ENCODE results near the gene DPYSL3. TPM values are rescaled to one million over a fixed set of nuclear protein-coding genes. Genes with fewer than 3 reads are reported as not detected.

Gene DPYSL3
- total RNA-seq, 2 donors from 2014 or later, result 0.52 TPM; not detected in 1

- Mint-ChIP-seq H3K4me3 (no peak overlapping the region), H3K4me1 (no peaks in the 10 kb centered on the region), H3K9me3 (peaks cover 3% of the 10 kb centered on the region), H3K36me3 (ENCODE audit: low read depth) (no peaks in the 10 kb centered on the region), H3K27me3 (peaks cover 13% of the 10 kb centered on the region), H3K27ac (no peak overlapping the region)
- no peak for ATAC-seq (replicated peaks)
Measured at GRCh38 chr5:147467973-147468508, 41.8 kb downstream of the DPYSL3 start.

DNA sequence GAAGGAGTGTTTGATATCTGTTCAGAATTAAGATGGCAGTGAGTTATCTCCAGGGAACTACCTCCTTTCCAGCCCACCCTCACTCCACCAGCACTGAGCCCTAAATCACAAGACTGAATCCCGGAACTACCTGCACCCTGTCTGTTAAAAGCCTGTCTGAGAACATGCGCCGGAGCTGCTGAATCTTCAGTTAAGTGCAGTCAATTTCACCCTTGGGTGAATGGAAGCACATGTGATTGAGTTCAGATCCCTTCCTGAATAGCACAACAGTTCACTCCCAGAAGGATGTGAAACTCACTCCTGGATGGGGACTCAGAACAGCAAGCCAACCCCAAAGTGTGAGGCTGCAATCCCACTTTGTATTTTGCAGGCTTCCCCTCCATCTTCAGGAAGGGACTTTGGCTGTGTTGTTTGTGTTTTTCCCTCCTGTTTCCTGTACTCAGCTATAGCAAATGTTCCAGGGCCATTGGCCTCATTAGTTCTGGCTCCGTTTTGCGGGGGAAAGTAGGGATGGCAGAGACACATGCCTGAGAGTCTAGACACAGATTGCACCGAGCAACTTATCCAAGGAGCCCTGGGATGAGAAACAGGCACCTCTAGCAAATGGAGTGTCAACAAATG is 43.4 kb downstream of the DPYSL3 start:
- Mint-ChIP-seq H3K27me3 (peaks cover 13% of the 10 kb centered on the region), H3K9me3 (peaks cover 3% of the 10 kb centered on the region), H3K4me1 (no peaks in the 10 kb centered on the region), H3K36me3 (ENCODE audit: low read depth) (no peaks in the 10 kb centered on the region), H3K4me3 (no peak overlapping the region), H3K27ac (no peak overlapping the region)
- no peak for ATAC-seq (replicated peaks)

- Mint-ChIP-seq H3K36me3 (ENCODE audit: low read depth) (no peaks in the 10 kb centered on the region), H3K27me3 (peaks cover 14% of the 10 kb centered on the region), H3K9me3 (peaks cover 3% of the 10 kb centered on the region), H3K4me1 (no peaks in the 10 kb centered on the region), H3K4me3 (no peak overlapping the region), H3K27ac (no peak overlapping the region)
- no peak for ATAC-seq (replicated peaks)
Measured at GRCh38 chr5:147465747-147466146, 44.1 kb downstream of the DPYSL3 start.

DNA sequence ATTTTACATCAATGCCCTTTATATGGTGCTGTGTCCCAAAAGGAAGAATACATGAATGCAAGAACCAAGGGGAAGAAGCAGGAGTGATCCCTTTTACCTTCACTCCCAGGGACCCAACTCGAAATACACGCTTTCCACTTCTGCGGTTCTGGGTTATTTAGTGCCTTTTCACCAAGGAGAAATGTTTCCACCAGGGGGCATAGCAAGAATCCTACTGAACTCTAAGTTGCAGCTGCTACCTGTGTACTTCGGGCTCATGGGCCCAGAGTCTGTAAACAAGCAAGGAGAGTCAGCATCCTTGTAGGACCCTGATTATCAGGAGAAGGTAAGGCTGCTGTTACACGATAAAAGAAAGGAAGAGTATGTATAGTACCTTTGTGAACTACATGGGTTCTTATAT is 45.7 kb downstream of the DPYSL3 start:
- peaks cover 15% of the 10 kb centered on the region for H3K27me3 Mint-ChIP-seq
- ATAC-seq (replicated peaks), result no peak
- peaks cover 3% of the 10 kb centered on the region for H3K9me3 Mint-ChIP-seq
- no peaks in the 10 kb centered on the region for H3K36me3 Mint-ChIP-seq (ENCODE audit: low read depth)
- no peak overlapping the region for H3K27ac Mint-ChIP-seq
- H3K4me1 Mint-ChIP-seq, result no peaks in the 10 kb centered on the region
- no peak overlapping the region for H3K4me3 Mint-ChIP-seq

GRCh38 chr5:147461915-147462314 is 48.0 kb downstream of the DPYSL3 start:
- H3K27me3 Mint-ChIP-seq, result peaks cover 31% of the 10 kb centered on the region
- ATAC-seq (replicated peaks), result no peak
- H3K4me3 Mint-ChIP-seq, result no peak overlapping the region
- no peaks in the 10 kb centered on the region for H3K4me1 Mint-ChIP-seq
- H3K36me3 Mint-ChIP-seq (ENCODE audit: low read depth), result no peaks in the 10 kb centered on the region
- no peak overlapping the region for H3K27ac Mint-ChIP-seq
- H3K9me3 Mint-ChIP-seq, result peaks cover 3% of the 10 kb centered on the region

GRCh38 chr5:147460380-147460779 is 49.5 kb downstream of the DPYSL3 start:
- Mint-ChIP-seq H3K4me1 (no peaks in the 10 kb centered on the region), H3K9me3 (peaks cover 3% of the 10 kb centered on the region), H3K27ac (no peak overlapping the region), H3K36me3 (ENCODE audit: low read depth) (no peaks in the 10 kb centered on the region), H3K27me3 (peaks cover 43% of the 10 kb centered on the region), H3K4me3 (no peak overlapping the region)
- ATAC-seq (replicated peaks), result no peak

DNA sequence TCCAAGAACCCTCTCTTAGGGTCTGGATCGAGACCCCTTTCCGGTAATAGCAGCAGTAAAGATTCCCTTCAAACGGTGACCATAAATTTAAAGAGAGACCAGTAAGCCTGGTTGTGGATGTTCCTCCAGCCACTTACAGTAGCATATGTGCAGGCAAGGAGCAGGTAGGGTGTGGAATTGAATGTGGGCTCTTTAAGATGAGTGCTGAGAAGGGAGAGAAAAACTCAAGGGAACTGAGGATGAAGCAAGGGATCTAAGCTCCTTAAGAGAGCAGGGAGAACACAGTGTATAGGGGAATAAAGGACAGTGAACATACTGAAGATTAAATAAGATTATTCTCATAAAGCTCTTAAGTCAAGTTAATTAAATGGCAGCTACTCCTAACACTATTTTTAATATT is 51.3 kb downstream of the DPYSL3 start:
- Mint-ChIP-seq H3K27me3 (peaks cover 55% of the 10 kb centered on the region), H3K4me1 (no peaks in the 10 kb centered on the region), H3K27ac (no peak overlapping the region), H3K4me3 (no peak overlapping the region), H3K36me3 (ENCODE audit: low read depth) (no peaks in the 10 kb centered on the region), H3K9me3 (peaks cover 3% of the 10 kb centered on the region)
- ATAC-seq (replicated peaks), result no peak

DNA sequence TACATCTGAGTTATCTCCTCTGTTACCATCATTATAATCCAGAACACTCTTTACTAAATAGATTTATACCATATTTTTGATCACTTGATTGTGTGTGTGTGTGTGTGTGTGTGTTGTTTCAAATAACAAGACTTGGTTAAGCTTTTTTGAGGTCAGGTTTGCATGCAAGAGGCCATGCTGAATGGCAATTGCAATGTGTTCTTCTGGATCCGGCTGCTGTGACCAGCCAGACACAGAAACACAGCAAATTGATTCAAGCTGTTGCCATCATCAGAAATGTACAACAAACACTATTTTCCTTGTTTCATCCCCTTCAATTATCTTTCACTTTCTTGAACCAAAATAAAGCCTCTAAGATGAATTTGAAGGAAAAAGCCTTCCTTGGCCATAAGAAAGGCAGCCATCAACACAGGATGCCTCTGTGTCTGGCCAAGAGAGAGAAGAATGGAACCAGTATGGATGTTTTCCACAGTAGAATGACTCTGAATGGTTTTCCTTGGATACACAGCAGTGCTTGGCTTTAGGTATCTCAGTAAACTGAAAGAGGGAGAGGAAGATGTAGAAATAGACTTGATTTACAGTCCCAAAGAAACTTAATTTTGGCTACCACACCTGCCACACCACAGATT is 53.9 kb downstream of the DPYSL3 start:
- peaks cover 72% of the 10 kb centered on the region for H3K27me3 Mint-ChIP-seq
- H3K4me3 Mint-ChIP-seq, result no peak overlapping the region
- H3K27ac Mint-ChIP-seq, result no peak overlapping the region
- peaks cover 3% of the 10 kb centered on the region for H3K9me3 Mint-ChIP-seq
- H3K36me3 Mint-ChIP-seq (ENCODE audit: low read depth), result no peaks in the 10 kb centered on the region
- H3K4me1 Mint-ChIP-seq, result peaks cover 5% of the 10 kb centered on the region
- ATAC-seq (replicated peaks), result no peak

DNA sequence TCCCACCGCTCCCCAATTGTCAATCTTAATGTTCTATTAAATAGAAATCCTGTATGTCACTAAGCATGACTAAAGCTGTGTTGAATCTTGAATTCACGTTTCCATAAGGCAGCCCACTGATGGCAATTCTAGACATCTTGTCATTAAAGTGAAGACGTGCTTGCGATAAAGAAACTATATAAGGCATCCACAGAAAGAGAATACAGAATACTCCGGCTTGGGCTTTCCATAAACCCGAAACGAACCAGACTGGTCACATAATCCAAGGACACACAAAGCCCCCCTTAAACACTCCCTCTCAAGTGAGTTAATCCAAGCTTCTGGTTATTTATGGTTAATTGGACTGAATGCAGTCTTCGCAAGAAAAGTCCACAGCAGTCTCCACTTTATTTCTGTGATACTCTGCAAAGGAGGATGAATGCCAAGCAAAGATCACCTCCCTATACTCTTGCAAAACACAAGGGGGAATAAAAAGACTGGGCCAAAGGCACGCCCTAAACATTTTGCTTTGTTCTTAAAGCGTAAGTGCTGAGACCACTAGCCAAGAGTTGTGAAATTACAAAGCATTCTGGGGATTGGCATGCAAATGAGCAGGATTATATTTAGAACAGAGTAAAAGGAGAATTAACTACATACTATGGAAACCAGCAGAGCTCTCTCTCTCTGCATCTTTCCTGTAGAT is 54.7 kb downstream of the DPYSL3 start:
- peaks cover 5% of the 10 kb centered on the region for H3K4me1 Mint-ChIP-seq
- no peak overlapping the region for H3K27ac Mint-ChIP-seq
- H3K27me3 Mint-ChIP-seq, result peaks cover 72% of the 10 kb centered on the region
- H3K4me3 Mint-ChIP-seq, result peak overlapping the region; percentile 80
- no peaks in the 10 kb centered on the region for H3K36me3 Mint-ChIP-seq (ENCODE audit: low read depth)
- ATAC-seq (replicated peaks), result no peak
- H3K9me3 Mint-ChIP-seq, result peaks cover under 1% of the 10 kb centered on the region

- no peak overlapping the region for H3K27ac Mint-ChIP-seq
- H3K4me1 Mint-ChIP-seq, result peaks cover 5% of the 10 kb centered on the region
- no peaks in the 10 kb centered on the region for H3K9me3 Mint-ChIP-seq
- H3K4me3 Mint-ChIP-seq, result peak overlapping the region; percentile 80
- ATAC-seq (replicated peaks), result peak; percentile 78
- peaks cover 71% of the 10 kb centered on the region for H3K27me3 Mint-ChIP-seq
- no peaks in the 10 kb centered on the region for H3K36me3 Mint-ChIP-seq (ENCODE audit: low read depth)
Measured at GRCh38 chr5:147453875-147454814, 55.7 kb downstream of the DPYSL3 start.

DNA sequence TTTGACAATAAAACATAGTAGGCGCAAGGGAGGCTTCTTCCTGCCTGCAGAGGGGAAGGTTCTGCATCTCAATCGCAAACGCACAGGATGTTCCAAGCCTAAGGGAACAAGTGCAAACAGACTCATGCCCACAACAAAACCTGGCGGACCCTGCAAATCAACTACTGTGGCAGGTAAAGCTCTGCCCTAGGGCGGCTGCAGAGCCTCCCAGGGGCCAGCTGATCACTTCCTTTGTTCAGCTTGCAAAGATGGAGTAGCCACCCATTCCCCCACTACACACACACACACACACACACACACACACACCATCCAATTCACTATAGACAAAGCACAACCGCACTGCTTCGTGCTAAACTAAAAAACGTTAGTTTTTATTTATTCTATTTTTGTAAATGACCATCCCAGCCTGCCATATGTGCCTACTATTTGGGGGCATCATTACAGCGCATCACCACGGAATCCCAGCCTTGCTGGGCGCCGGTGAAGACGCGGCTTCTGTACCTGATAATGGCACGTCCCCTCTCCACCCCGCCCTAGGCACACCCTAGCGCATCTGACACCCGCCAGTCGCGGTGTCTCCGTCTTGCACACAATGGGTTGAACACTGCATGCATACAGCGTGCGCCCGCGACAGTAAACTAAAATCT is 57.6 kb downstream of the DPYSL3 start:
- Mint-ChIP-seq H3K9me3 (no peaks in the 10 kb centered on the region), H3K27ac (no peak overlapping the region), H3K36me3 (ENCODE audit: low read depth) (no peaks in the 10 kb centered on the region), H3K4me3 (peak overlapping the region; percentile 59), H3K4me1 (peaks cover 5% of the 10 kb centered on the region), H3K27me3 (peaks cover 63% of the 10 kb centered on the region)
- no peak for ATAC-seq (replicated peaks)

DNA sequence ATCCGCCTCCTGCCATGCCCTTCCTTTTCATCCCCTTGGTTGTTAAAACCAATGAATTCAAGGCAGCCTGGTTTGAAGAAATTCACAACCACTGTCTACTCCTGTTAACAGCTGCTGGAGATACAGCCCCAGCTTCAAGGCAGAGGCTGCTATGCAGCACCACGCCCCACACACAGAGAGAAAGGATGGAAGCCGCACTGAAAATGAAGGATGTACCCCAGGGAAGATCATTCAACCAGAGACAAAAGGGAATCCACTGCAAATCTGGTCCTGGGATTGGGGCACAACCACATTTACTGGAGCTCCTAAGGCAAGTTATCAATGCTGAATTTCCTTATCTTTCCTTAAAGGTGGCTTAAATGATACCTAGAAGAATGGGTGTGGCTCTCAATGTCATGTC is 58.7 kb downstream of the DPYSL3 start:
- Mint-ChIP-seq H3K4me1 (peaks cover 5% of the 10 kb centered on the region), H3K4me3 (no peak overlapping the region), H3K27me3 (peaks cover 57% of the 10 kb centered on the region), H3K27ac (no peak overlapping the region), H3K36me3 (ENCODE audit: low read depth) (no peaks in the 10 kb centered on the region), H3K9me3 (no peaks in the 10 kb centered on the region)
- no peak for ATAC-seq (replicated peaks)

GRCh38 chr5:147450606-147451005 is 59.3 kb downstream of the DPYSL3 start:
- no peak overlapping the region for H3K4me3 Mint-ChIP-seq
- H3K9me3 Mint-ChIP-seq, result no peaks in the 10 kb centered on the region
- ATAC-seq (replicated peaks), result no peak
- H3K36me3 Mint-ChIP-seq (ENCODE audit: low read depth), result no peaks in the 10 kb centered on the region
- peaks cover 51% of the 10 kb centered on the region for H3K27me3 Mint-ChIP-seq
- no peak overlapping the region for H3K27ac Mint-ChIP-seq
- peaks cover 5% of the 10 kb centered on the region for H3K4me1 Mint-ChIP-seq

DNA sequence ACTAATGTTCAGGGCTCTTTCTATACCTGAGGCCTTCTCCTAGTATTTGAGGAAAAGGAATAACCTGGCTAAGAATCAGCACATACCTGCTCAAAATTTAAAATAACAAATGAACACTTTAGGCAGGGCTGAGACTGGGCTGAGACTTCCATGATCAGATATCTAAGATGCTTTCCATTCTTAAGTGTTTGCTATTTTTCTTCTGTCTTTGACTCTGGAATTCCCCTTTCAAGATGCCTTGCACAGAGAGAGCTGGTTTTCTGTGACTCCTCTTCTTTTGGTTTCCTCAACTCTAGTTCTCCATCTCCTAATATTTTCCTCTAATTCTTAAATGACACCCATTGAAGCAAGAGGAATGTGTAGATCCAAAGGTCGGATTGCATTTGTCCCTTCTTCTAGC is 61.1 kb downstream of the DPYSL3 start:
- H3K36me3 Mint-ChIP-seq (ENCODE audit: low read depth), result no peaks in the 10 kb centered on the region
- no peak overlapping the region for H3K4me3 Mint-ChIP-seq
- peaks cover 5% of the 10 kb centered on the region for H3K4me1 Mint-ChIP-seq
- H3K27me3 Mint-ChIP-seq, result peaks cover 35% of the 10 kb centered on the region
- no peaks in the 10 kb centered on the region for H3K9me3 Mint-ChIP-seq
- H3K27ac Mint-ChIP-seq, result no peak overlapping the region
- ATAC-seq (replicated peaks), result no peak
